GM12865 (cell line): Measurements from ENCODE around the gene GJC1.

Source experiments
- DNase-seq: peaks from one replicate; pipeline ENCODE4 v3.0.0; 2010; ENCODE audit warnings: low read depth
- H3K4me3 ChIP-seq: 2 replicates; pipeline ENCODE4 v1.5.1; 2011; ENCODE audit warnings: mild to moderate bottlenecking, low read depth, low read length, control low read depth
- TF ChIP-seq, protein P1 (sequence below): IDR thresholded peaks from 2 replicates; pipeline ENCODE4 v1.5.1; 2011; ENCODE audit warnings: low read length, control low read depth, low read depth, inconsistent platforms; ENCODE audit not compliant: insufficient read depth; ENCODE audit errors: missing control alignments

The GJC1 gene

DNA sequence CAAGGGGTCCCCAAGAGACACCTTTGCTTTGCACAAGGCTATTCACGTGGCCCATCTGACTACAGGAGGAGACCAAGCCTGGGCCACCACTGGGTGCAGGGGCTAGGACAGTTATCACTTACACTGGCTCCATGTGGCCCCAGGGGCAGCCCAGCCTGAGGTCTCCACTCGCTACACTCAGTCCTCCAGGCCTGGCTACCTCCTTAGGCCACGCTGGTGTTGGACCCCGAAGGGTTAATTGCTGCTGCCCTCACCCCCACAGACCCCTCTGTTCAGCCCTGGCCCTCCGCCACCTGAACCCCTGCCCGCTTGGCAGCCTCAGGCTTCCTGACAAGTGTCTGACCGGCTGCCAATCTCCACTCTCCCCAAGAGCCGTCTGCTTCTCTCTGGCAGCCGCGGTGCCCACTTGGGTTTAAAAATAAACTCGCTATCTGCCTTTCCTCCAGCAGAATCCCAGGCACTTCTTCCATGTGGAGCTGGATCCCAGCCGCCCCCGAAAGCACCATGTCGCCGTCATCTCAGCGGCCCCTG lies 43.5 kb downstream of the GJC1 start:
- TF ChIP-seq, protein P1, sequence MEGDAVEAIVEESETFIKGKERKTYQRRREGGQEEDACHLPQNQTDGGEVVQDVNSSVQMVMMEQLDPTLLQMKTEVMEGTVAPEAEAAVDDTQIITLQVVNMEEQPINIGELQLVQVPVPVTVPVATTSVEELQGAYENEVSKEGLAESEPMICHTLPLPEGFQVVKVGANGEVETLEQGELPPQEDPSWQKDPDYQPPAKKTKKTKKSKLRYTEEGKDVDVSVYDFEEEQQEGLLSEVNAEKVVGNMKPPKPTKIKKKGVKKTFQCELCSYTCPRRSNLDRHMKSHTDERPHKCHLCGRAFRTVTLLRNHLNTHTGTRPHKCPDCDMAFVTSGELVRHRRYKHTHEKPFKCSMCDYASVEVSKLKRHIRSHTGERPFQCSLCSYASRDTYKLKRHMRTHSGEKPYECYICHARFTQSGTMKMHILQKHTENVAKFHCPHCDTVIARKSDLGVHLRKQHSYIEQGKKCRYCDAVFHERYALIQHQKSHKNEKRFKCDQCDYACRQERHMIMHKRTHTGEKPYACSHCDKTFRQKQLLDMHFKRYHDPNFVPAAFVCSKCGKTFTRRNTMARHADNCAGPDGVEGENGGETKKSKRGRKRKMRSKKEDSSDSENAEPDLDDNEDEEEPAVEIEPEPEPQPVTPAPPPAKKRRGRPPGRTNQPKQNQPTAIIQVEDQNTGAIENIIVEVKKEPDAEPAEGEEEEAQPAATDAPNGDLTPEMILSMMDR: no peak
- no peak for DNase-seq
- H3K4me3 ChIP-seq: no peak overlapping the region

DNA sequence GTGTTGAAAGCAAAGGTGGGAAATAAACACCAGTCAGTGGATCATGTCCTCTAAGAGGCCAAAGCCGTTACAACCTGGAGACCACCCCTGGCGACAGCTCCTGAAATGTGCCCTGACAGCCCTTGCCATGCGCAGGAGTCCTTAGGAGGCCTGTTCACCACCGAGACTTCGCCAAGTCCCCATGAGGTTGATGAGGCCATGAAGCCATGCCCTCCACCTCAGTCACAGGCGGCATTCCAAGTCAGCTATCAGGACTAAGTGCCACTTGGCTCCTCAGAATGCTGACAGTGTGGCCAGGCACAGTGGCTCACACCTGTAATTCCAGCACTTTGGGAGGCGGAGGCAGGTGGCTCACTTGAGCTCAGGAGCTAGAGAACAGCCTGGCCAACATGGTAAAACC lies 44.2 kb downstream of the GJC1 start:
- no peak overlapping the region for H3K4me3 ChIP-seq
- TF ChIP-seq, protein P1: no peak
- DNase-seq: no peak

DNA sequence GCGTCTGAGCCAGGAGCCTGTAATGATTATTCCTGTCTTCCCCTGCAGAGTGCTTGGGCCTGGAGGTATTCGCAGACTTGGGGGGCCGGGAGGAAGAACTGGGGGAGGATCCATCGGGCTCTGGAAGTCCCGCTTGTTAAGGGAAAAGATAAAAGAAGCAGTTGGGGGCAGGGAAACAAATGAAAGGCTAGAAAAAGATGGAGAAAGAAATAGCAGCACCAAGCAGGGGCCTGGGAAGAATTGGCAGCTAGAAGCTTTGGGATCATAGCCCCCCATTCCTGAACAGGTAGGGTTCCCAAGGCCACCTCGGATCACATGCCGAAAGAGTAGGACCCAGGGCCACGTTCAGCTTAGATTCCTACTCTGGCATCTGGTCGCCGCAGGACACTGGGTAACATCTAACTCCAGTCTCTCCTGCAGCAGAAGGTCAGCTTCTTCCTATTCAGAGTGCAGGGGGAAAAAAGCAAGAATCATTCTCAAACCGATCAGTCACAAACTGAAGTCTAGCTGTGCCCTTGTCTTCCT lies 47.7 kb downstream of the GJC1 start:
- TF ChIP-seq, protein P1: no peak
- DNase-seq: no peak
- no peak overlapping the region for H3K4me3 ChIP-seq

DNA sequence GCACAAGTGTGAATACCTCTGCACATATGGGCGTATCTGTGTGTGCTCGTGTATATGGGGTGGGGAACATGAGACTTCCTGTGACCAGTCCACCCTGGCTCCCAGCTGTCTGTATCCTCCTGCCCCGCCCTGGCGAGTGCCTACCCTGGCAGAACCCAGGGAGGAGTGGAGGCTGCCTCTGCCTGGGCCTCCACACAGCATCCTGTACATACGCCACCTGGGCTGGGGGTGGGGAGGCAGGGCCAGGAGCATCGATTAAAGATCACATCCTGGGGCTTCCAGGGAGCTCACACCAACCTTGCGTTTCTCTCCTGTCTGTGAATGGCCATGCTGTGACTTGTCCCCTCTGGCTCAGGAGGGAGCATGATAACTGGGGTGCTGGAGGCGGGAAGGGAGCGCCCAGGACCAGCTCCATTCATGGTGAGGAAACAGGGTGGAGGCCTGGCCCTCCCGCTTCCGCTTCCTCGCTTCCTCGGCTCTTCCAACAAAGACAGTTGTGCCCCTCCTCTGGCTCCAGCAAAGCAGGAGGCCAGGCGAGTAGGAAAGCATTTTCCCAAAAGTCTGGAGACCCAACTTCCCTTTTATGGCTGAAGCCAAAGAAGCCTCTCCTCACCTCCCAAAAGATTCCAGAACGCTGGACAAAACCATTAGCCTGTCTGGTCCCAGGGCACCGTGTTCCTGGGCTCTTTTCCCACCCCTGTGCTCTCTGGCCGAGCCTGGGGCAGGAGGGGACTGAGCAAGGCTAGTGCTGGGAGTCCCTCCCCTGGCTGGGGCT lies 48.3 kb downstream of the GJC1 start:
- TF ChIP-seq, protein P1: no peak
- H3K4me3 ChIP-seq: no peak overlapping the region
- no peak for DNase-seq

DNA sequence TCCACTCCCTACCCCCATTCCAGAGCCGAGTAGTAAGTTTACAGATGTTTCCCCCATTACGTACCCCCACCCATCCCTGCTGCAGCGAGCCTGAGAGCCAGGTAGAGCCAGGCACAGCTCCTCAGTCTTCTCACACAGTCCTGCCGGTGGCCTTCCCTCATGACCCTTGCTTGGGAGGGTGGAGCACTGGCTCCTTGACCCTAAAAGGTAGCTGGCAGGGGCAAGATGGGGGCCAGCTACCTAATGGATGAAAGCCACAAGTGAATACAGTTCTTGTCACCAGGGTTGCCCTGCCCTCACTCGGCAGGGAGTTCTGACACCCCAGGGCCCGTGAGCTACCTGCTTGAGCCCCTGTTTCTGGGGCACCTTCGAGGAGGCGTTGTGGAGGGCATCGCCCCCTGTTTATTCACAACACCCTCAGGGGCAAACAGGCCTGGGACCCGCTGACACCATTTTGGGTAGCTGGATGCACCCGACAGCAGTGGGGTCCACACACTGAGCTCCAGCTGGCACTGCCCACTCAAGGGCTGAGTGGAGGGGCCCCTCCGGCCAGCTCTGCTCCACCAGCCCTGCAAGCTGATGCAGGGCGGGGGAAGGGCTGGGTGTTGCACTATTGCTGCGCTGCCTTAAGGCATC lies 49.1 kb downstream of the GJC1 start:
- DNase-seq: no peak
- H3K4me3 ChIP-seq: no peak overlapping the region
- TF ChIP-seq, protein P1: no peak

DNA sequence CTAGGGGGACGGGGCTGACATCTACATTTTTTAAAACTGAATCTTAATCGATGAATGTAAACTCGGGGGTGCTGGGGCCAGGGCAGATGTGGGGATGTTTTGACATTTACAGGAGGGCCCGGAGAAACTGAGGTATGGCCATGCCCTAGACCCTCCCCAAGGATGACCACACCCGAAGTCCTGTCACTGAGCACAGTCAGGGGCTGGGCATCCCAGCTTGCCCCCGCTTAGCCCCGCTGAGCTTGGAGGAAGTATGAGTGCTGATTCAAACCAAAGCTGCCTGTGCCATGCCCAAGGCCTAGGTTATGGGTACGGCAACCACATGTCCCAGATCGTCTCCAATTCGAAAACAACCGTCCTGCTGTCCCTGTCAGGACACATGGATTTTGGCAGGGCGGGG lies 49.9 kb downstream of the GJC1 start:
- H3K4me3 ChIP-seq: no peak overlapping the region
- TF ChIP-seq, protein P1: no peak
- DNase-seq: no peak
